ENCODE measurements around the gene SPATS2. TPM values are rescaled to one million over a fixed set of nuclear protein-coding genes. Genes with fewer than 3 reads are reported as not detected.

The SPATS2 gene
- total RNA-seq, 1 donor from 2014 or later = 14.8 TPM

GRCh38 chr12:49335118-49335954 lies 31.9 kb upstream of the SPATS2 start:
- DNase-seq (ENCODE audit: low spot score) = peak; percentile 48
- no peak for ATAC-seq
- intact Hi-C loops (cut with DNase I) = no loop called here

GRCh38 chr12:49335955-49336644 lies 31.2 kb upstream of the SPATS2 start:
- intact Hi-C loops (cut with DNase I) = no loop called here
- ATAC-seq (no peak), DNase-seq (ENCODE audit: low spot score) (no peak)

- ATAC-seq = peak; percentile 82
- DNase-seq (ENCODE audit: low spot score) = peak; percentile 88
- intact Hi-C loops (cut with DNase I) = no loop called here
These were observed 30.3 kb upstream of the SPATS2 start, which contains the start of gene C1QL4 for GRCh38 chr12:49336645-49337584. Gene C1QL4 (minus strand): TSS chr12:49337188. CDS start chr12:49336477, 711 bp downstream.

- no peak for DNase-seq (ENCODE audit: low spot score)
- no peak for ATAC-seq
- intact Hi-C loops (cut with DNase I) = no loop called here
These were observed 28.3 kb upstream of the SPATS2 start for GRCh38 chr12:49338830-49339463.

- DNase-seq (ENCODE audit: low spot score) (no peak), ATAC-seq (no peak)
- intact Hi-C loops (cut with DNase I) = no loop called here
These were observed 27.8 kb upstream of the SPATS2 start for GRCh38 chr12:49339464-49339861.

GRCh38 chr12:49340095-49340870 lies 27.0 kb upstream of the SPATS2 start:
- intact Hi-C loops (cut with DNase I) = no loop called here
- no peak for DNase-seq (ENCODE audit: low spot score)
- no peak for ATAC-seq

GRCh38 chr12:49340971-49341776 lies 26.1 kb upstream of the SPATS2 start:
- no peak for DNase-seq (ENCODE audit: low spot score)
- ATAC-seq = no peak
- intact Hi-C loops (cut with DNase I) = no loop called here

GRCh38 chr12:49341777-49342065 lies 25.5 kb upstream of the SPATS2 start:
- intact Hi-C loops (cut with DNase I) = no loop called here
- ATAC-seq = no peak
- DNase-seq (ENCODE audit: low spot score) = no peak

- peak; percentile 85 for DNase-seq (ENCODE audit: low spot score)
- peak; percentile 61 for ATAC-seq
- intact Hi-C loops (cut with DNase I) = no loop called here
These were observed 25.0 kb upstream of the SPATS2 start for GRCh38 chr12:49342066-49342913.

GRCh38 chr12:49342914-49343731 lies 24.1 kb upstream of the SPATS2 start:
- intact Hi-C loops (cut with DNase I) = no loop called here
- DNase-seq (ENCODE audit: low spot score) = no peak

GRCh38 chr12:49344486-49345050 lies 22.7 kb upstream of the SPATS2 start:
- DNase-seq (ENCODE audit: low spot score) (no peak), ATAC-seq (no peak)
- intact Hi-C loops (cut with DNase I) = no loop called here

More at GRCh38 chr12:49342914-49343731, 24.1 kb upstream of the SPATS2 start:
- peak; percentile 12 for ATAC-seq

GRCh38 chr12:49345051-49345824 lies 22.0 kb upstream of the SPATS2 start:
- intact Hi-C loops (cut with DNase I) = no loop called here
- no peak for DNase-seq (ENCODE audit: low spot score)

GRCh38 chr12:49345825-49346658 lies 21.2 kb upstream of the SPATS2 start:
- intact Hi-C loops (cut with DNase I) = no loop called here
- DNase-seq (ENCODE audit: low spot score) = no peak
- no peak for ATAC-seq

More at GRCh38 chr12:49345051-49345824, 22.0 kb upstream of the SPATS2 start:
- ATAC-seq = no peak
